ENCODE measurements around the gene PIM1. TPM values are rescaled to one million over a fixed set of nuclear protein-coding genes. Genes with fewer than 3 reads are reported as not detected.

PIM1 gene
- total and polyA plus RNA-seq, 8 donors, result 13.1 to 89.8 (median 20.9) TPM

DNA sequence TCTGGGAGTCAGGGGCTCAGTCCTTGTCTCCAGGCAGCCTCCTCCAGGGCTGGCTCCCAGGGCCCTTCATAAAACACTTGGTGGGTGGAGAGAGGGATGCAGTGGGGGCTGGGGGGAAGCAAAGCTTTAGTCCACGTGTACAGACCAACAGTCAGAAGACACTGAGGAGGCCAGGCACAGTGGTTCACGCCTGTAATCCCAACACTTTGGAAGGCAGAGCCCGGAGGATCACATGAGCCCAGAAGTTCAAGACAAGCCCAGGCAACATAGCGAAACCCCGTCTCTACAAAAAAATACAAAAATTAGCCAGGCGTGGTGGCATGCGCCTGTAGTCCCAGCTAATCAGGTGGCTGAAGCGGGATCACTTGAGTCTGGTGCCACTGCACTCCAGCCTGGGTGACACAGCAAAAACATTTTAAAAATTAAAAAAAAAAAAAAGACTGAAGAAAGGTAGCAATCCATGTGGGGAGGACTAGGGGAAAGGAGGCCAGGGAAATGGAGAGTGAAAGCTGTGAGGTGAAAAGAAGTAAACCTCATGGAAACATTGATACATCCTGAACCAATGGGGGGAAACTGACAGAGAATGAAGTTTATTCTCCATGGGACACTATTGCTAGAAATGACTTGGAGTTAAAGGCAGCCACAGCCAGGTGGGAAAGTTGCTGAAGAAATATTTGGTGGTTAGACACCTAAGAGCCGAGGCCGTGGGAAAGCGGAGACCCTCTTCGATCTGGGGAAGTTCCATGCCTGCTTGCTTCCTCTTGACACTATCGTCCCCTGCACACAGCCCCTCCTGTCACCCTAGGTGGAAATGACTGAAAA is 35.4 kb downstream of the PIM1 start:
- no peaks in the 10 kb centered on the region for H3K9me3 ChIP-seq
- H3K27ac ChIP-seq, result peak overlapping the region in 1 of 2 donors; percentile 15
- DNase-seq (no peak), ATAC-seq (no peak)
- no peak overlapping the region for H3K4me3 ChIP-seq
- intact Hi-C loops (cut with DNase I), result no loop called here
- TF ChIP-seq, protein P1, sequence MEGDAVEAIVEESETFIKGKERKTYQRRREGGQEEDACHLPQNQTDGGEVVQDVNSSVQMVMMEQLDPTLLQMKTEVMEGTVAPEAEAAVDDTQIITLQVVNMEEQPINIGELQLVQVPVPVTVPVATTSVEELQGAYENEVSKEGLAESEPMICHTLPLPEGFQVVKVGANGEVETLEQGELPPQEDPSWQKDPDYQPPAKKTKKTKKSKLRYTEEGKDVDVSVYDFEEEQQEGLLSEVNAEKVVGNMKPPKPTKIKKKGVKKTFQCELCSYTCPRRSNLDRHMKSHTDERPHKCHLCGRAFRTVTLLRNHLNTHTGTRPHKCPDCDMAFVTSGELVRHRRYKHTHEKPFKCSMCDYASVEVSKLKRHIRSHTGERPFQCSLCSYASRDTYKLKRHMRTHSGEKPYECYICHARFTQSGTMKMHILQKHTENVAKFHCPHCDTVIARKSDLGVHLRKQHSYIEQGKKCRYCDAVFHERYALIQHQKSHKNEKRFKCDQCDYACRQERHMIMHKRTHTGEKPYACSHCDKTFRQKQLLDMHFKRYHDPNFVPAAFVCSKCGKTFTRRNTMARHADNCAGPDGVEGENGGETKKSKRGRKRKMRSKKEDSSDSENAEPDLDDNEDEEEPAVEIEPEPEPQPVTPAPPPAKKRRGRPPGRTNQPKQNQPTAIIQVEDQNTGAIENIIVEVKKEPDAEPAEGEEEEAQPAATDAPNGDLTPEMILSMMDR (IDR thresholded peaks at IDR 0.05), result no peak
- H3K4me1 ChIP-seq, result peaks cover 0 to 56% of the 10 kb centered on the region in 2 donors
- no peaks in the 10 kb centered on the region for H3K27me3 ChIP-seq
- no peaks in the 10 kb centered on the region for H3K36me3 ChIP-seq

DNA sequence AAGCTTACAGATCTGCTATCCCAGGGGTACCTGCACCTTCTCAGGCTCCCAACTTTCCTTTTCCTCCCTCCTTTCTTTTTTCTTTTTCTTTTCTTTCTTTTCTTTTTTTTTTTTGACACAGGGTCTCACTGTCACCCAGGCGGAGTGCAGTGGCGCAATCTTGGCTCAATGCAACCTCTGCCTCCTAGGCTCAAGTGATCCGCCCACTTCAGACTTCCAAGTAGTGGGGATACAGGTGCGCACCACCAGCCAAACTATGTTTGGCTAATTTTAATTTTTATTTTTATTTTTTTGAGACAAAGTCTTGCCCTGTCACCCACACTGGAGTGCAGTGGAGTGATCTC is 36.0 kb downstream of the PIM1 start:
- ATAC-seq (no peak), DNase-seq (no peak)
- peak overlapping the region in 1 of 2 donors; percentile 15 for H3K27ac ChIP-seq
- TF ChIP-seq, protein P1 (IDR thresholded peaks at IDR 0.05), result no peak
- no peaks in the 10 kb centered on the region for H3K9me3 ChIP-seq
- intact Hi-C loops (cut with DNase I), result no loop called here
- no peaks in the 10 kb centered on the region for H3K36me3 ChIP-seq
- H3K4me1 ChIP-seq, result peaks cover 0 to 61% of the 10 kb centered on the region in 2 donors
- H3K27me3 ChIP-seq, result no peaks in the 10 kb centered on the region
- H3K4me3 ChIP-seq, result no peak overlapping the region

DNA sequence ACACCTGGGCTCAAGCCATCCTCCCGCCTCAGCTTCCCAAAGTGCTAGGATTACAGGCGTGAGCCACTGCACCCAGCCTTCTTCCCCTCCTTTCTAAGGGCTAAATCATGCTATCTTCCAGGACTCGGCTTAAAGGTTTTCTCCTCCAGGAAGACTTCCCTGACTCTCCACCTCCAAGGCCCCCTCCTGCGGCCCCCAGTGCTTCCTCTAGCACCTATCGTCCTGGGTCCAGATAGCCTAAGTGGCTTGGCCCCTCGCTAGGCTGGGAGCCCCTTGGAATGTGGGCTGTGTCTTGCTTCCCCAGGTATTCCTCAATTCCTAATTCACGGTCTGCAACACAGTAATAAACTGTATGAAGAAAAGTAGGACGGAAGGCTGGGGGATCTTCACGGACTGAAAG is 36.7 kb downstream of the PIM1 start:
- TF ChIP-seq, protein P1 (IDR thresholded peaks at IDR 0.05), result no peak
- intact Hi-C loops (cut with DNase I), result no loop called here

DNA sequence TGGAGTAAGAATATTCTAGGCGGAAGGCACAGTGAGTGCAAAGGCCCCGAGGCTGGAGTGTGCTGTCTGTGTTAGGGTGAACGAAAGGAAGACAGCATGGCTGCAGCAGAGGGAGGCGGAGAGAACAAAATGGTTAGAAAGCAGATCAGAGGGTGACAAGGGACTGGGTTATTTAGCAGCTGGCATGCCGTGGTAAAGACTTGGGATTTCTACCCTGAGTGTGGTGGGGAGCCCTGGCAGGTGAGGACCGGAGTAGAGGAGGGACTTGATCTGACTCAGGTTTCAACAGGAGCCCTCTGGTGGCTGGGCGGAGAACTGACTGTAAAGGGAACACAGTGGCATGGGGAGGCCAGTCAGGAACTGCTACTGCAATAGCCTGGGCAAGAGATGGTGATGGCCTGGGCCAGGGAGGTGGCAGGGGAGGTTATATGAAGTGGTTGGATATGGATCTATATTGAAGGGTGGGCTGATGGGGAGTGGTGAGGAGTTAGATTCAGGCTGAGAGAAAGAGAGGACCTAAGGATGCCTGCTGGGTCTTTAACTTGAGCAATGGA is 38.0 kb downstream of the PIM1 start:
- peak; percentile 85 for ATAC-seq
- intact Hi-C loops (cut with DNase I), result no loop called here

More for the DNA sequence above, 36.7 kb downstream of the PIM1 start:
- Histone ChIP-seq H3K9me3 (no peaks in the 10 kb centered on the region), H3K27ac (no peak overlapping the region), H3K4me1 (peaks cover 0 to 61% of the 10 kb centered on the region in 2 donors), H3K4me3 (no peak overlapping the region), H3K36me3 (no peaks in the 10 kb centered on the region), H3K27me3 (no peaks in the 10 kb centered on the region)
- DNase-seq, result peak in 1 of 4 donors; percentile 6
- ATAC-seq, result no peak

DNA sequence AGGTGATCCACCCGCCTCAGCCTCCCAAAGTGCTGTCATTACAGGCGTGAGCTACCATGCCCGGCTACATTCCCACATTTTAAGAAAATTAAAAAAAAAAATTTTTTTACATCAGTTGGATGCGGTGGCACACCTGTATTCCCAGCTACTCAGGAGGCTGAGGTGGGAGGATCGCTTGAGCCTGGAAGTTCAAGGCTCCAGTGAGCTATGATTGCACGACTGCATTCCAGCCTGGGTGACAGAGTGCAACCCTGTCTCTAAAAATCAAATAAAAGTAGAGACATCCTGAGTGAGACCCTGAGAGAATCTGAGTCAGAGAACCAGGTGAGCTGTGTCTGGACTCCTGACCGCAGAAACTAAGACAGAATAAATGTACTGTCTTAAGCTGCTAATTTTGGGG is 38.8 kb downstream of the PIM1 start:
- TF ChIP-seq, protein P1 (IDR thresholded peaks at IDR 0.05), result no peak
- Histone ChIP-seq H3K27ac (no peak overlapping the region), H3K4me3 (no peak overlapping the region), H3K27me3 (no peaks in the 10 kb centered on the region), H3K9me3 (no peaks in the 10 kb centered on the region), H3K4me1 (peaks cover 0 to 56% of the 10 kb centered on the region in 2 donors), H3K36me3 (no peaks in the 10 kb centered on the region)
- intact Hi-C loops (cut with DNase I), result no loop called here
- ATAC-seq (no peak), DNase-seq (no peak)

More for the DNA sequence above, 38.0 kb downstream of the PIM1 start:
- Histone ChIP-seq H3K27me3 (no peaks in the 10 kb centered on the region), H3K4me3 (no peak overlapping the region), H3K27ac (peak overlapping the region in 1 of 2 donors; percentile 46), H3K4me1 (peaks cover 0 to 59% of the 10 kb centered on the region in 2 donors), H3K36me3 (no peaks in the 10 kb centered on the region), H3K9me3 (no peaks in the 10 kb centered on the region)
- TF ChIP-seq, protein P1 (IDR thresholded peaks at IDR 0.05), result peak; percentile 79 to 90
- DNase-seq, result peak in 3 of 4 donors; percentile 41 to 92 (median 88)

Measured in left lung (tissue), 10 donors.